Measurements from ENCODE around the gene CHMP1B. TPM values are rescaled to one million over a fixed set of nuclear protein-coding genes. Genes with fewer than 3 reads are reported as not detected.

Gene CHMP1B
- total and polyA plus RNA-seq, 8 donors: 9.5 to 22.0 (median 13.3) TPM

- FAIRE-seq: no peak
- Histone ChIP-seq H3K9me3 (no peaks in the 10 kb centered on the region), H3K36me3 (no peaks in the 10 kb centered on the region), H3K4me1 (no peaks in the 10 kb centered on the region), H3K4me3 (no peak overlapping the region), H3K27ac (no peak overlapping the region), H3K27me3 (no peaks in the 10 kb centered on the region)
- no peak for TF ChIP-seq CTCF (IDR thresholded peaks at IDR 0.05)
- 75 to 78% methylated on average over 16 to 17 of the region's 17 CpGs for WGBS, 2 donors
- ATAC-seq: no peak
- DNase-seq: no peak
- intact Hi-C loops (cut with DNase I): loop anchor here in 1 of 3 donors (10.0 kb wide), 1 partner anchor 126 kb away; no protein-coding TSS in a partner anchor
Measured at GRCh38 chr18:11860594-11861450, 9.6 kb downstream of the CHMP1B start.

GRCh38 chr18:11861583-11862288 is 10.5 kb downstream of the CHMP1B start:
- no peaks in the 10 kb centered on the region for H3K27me3 ChIP-seq
- FAIRE-seq: no peak
- WGBS, 2 donors: 75 to 76% methylated on average over 20 of the region's 20 CpGs
- no peak for TF ChIP-seq CTCF (IDR thresholded peaks at IDR 0.05)
- no peak overlapping the region for H3K4me3 ChIP-seq
- H3K36me3 ChIP-seq: no peaks in the 10 kb centered on the region
- no peaks in the 10 kb centered on the region for H3K9me3 ChIP-seq
- no peak for DNase-seq
- intact Hi-C loops (cut with DNase I): loop anchor here in 1 of 3 donors (10.0 kb wide), 1 partner anchor 127 kb away; no protein-coding TSS in a partner anchor
- H3K27ac ChIP-seq: no peak overlapping the region
- no peaks in the 10 kb centered on the region for H3K4me1 ChIP-seq
- no peak for ATAC-seq

GRCh38 chr18:11862468-11863137 is 11.4 kb downstream of the CHMP1B start:
- Histone ChIP-seq H3K9me3 (no peaks in the 10 kb centered on the region), H3K4me3 (no peak overlapping the region), H3K27me3 (no peaks in the 10 kb centered on the region), H3K27ac (no peak overlapping the region), H3K4me1 (no peaks in the 10 kb centered on the region), H3K36me3 (no peaks in the 10 kb centered on the region)
- no peak for TF ChIP-seq CTCF (IDR thresholded peaks at IDR 0.05)
- FAIRE-seq (no peak), DNase-seq (no peak), ATAC-seq (no peak)
- intact Hi-C loops (cut with DNase I): loop anchor here in 1 of 3 donors (10.0 kb wide), 1 partner anchor 128 kb away; no protein-coding TSS in a partner anchor
- 67 to 72% methylated on average over 6 of the region's 6 CpGs for WGBS, 2 donors

GRCh38 chr18:11864471-11864870 is 13.3 kb downstream of the CHMP1B start:
- no peak overlapping the region for H3K27ac ChIP-seq
- intact Hi-C loops (cut with DNase I): loop anchor here in 1 of 3 donors (10.0 kb wide), 1 partner anchor 130 kb away; no protein-coding TSS in a partner anchor
- TF ChIP-seq CTCF (IDR thresholded peaks at IDR 0.05): no peak
- no peak overlapping the region for H3K4me3 ChIP-seq
- no peaks in the 10 kb centered on the region for H3K36me3 ChIP-seq
- ATAC-seq (no peak), DNase-seq (no peak), FAIRE-seq (no peak)
- H3K27me3 ChIP-seq: no peaks in the 10 kb centered on the region
- WGBS, 2 donors: 48 to 64% methylated on average over 2 of the region's 2 CpGs
- H3K4me1 ChIP-seq: no peaks in the 10 kb centered on the region
- H3K9me3 ChIP-seq: no peaks in the 10 kb centered on the region
